ENCODE results near the gene AOAH.

AOAH gene

DNA sequence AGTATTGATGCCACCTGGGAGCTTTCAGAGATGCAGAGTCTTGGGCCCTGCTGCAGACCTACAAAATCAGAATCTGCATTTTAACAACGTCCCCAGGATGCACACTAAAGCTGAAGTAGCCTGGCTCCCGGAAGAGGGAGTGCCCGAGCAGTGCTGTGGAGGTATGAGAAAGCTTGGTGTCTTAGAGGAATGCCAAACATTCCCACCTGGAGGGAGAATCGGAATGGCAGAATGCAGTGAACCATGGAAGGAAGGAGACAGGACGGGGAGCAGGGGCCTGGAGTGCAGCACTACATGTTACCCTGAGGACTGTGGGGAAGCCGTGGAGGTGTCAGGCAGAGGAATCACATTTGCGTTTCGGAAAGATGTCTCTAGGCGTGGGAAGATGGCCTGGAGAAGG, 90.9 kb downstream of the AOAH start:
- no peaks in the 10 kb centered on the region for H3K36me3 ChIP-seq (ENCODE audit: control insufficient read depth, low read length)
- no peaks in the 10 kb centered on the region for H3K4me1 ChIP-seq (ENCODE audit: control insufficient read depth, low read length)
- H3K27ac ChIP-seq (ENCODE audit: low read depth, low read length) = no peak overlapping the region
- no peaks in the 10 kb centered on the region for H3K9me2 ChIP-seq (replicated peaks; ENCODE audit: control insufficient read depth, low read length)
- peaks cover 3% of the 10 kb centered on the region; the same call in 1 of the 2 replicates for H3K27me3 ChIP-seq (ENCODE audit: control insufficient read depth, low read length)
- no peaks in the 10 kb centered on the region for H3K79me2 ChIP-seq (ENCODE audit: control insufficient read depth, low read length)
- no peaks in the 10 kb centered on the region for H3F3A ChIP-seq (ENCODE audit: control insufficient read depth, insufficient read depth)
- H3K4me3 ChIP-seq (ENCODE audit: low read length) = no peak overlapping the region
- TF ChIP-seq EZH2phosphoT487 (IDR thresholded peaks at IDR 0.05; ENCODE audit: borderline replicate concordance, low read length) = no peak
- TF ChIP-seq, protein P1, sequence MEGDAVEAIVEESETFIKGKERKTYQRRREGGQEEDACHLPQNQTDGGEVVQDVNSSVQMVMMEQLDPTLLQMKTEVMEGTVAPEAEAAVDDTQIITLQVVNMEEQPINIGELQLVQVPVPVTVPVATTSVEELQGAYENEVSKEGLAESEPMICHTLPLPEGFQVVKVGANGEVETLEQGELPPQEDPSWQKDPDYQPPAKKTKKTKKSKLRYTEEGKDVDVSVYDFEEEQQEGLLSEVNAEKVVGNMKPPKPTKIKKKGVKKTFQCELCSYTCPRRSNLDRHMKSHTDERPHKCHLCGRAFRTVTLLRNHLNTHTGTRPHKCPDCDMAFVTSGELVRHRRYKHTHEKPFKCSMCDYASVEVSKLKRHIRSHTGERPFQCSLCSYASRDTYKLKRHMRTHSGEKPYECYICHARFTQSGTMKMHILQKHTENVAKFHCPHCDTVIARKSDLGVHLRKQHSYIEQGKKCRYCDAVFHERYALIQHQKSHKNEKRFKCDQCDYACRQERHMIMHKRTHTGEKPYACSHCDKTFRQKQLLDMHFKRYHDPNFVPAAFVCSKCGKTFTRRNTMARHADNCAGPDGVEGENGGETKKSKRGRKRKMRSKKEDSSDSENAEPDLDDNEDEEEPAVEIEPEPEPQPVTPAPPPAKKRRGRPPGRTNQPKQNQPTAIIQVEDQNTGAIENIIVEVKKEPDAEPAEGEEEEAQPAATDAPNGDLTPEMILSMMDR (IDR thresholded peaks at IDR 0.05; ENCODE audit: low read depth, low read length, poor library complexity, severe bottlenecking) = no peak
- H3K9me3 ChIP-seq (ENCODE audit: control insufficient read depth, insufficient read depth, low read length) = no peaks in the 10 kb centered on the region
- H4K20me1 ChIP-seq (ENCODE audit: control insufficient read depth, insufficient read depth, low read depth, low read length) = no peaks in the 10 kb centered on the region
- H3K4me2 ChIP-seq (ENCODE audit: low read length) = no peak overlapping the region

- Histone ChIP-seq H3K79me2 (ENCODE audit: control insufficient read depth, low read length) (no peaks in the 10 kb centered on the region), H3K4me1 (ENCODE audit: control insufficient read depth, low read length) (no peaks in the 10 kb centered on the region), H4K20me1 (ENCODE audit: control insufficient read depth, insufficient read depth, low read depth, low read length) (no peaks in the 10 kb centered on the region), H3K9me2 (replicated peaks; ENCODE audit: control insufficient read depth, low read length) (no peaks in the 10 kb centered on the region), H3K9me3 (ENCODE audit: control insufficient read depth, insufficient read depth, low read length) (no peaks in the 10 kb centered on the region), H3K27ac (ENCODE audit: low read depth, low read length) (no peak overlapping the region), H3K4me3 (ENCODE audit: low read length) (no peak overlapping the region), H3K27me3 (ENCODE audit: control insufficient read depth, low read length) (peaks cover 5% of the 10 kb centered on the region; the same call in 1 of the 2 replicates), H3F3A (ENCODE audit: control insufficient read depth, insufficient read depth) (no peaks in the 10 kb centered on the region), H3K4me2 (ENCODE audit: low read length) (no peak overlapping the region), H3K36me3 (ENCODE audit: control insufficient read depth, low read length) (no peaks in the 10 kb centered on the region)
- TF ChIP-seq EZH2phosphoT487 (IDR thresholded peaks at IDR 0.05; ENCODE audit: borderline replicate concordance, low read length) = no peak
- TF ChIP-seq, protein P1 (IDR thresholded peaks at IDR 0.05; ENCODE audit: low read depth, low read length, poor library complexity, severe bottlenecking) = no peak
These were observed 94.1 kb downstream of the AOAH start for GRCh38 chr7:36630112-36630650.

DNA sequence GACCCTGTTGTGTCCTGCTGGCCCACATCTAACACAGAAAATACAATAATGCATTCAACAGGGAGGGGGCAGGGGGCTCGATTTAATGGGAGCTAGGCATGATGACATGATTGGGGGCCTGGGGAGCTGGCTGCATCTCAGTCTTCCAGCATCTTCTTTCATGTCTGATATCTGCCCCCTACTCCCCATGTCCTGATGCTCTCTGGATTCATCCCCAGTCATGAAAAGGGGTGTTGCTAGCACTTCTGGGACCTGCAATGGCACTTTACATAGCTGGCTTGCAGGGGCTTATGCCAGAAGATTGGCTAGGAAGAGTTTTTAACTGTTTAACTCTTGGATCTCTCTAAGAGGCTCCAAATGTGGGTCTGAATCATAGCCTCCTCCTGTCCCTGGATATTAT, 94.9 kb downstream of the AOAH start:
- peaks cover 5% of the 10 kb centered on the region; the same call in 1 of the 2 replicates for H3K27me3 ChIP-seq (ENCODE audit: control insufficient read depth, low read length)
- TF ChIP-seq, protein P1 (IDR thresholded peaks at IDR 0.05; ENCODE audit: low read depth, low read length, poor library complexity, severe bottlenecking) = no peak
- no peak for TF ChIP-seq EZH2phosphoT487 (IDR thresholded peaks at IDR 0.05; ENCODE audit: borderline replicate concordance, low read length)
- H3K36me3 ChIP-seq (ENCODE audit: control insufficient read depth, low read length) = no peaks in the 10 kb centered on the region
- no peaks in the 10 kb centered on the region for H3K9me2 ChIP-seq (replicated peaks; ENCODE audit: control insufficient read depth, low read length)
- no peaks in the 10 kb centered on the region for H3F3A ChIP-seq (ENCODE audit: control insufficient read depth, insufficient read depth)
- H3K9me3 ChIP-seq (ENCODE audit: control insufficient read depth, insufficient read depth, low read length) = no peaks in the 10 kb centered on the region
- H3K4me1 ChIP-seq (ENCODE audit: control insufficient read depth, low read length) = no peaks in the 10 kb centered on the region
- H4K20me1 ChIP-seq (ENCODE audit: control insufficient read depth, insufficient read depth, low read depth, low read length) = no peaks in the 10 kb centered on the region
- no peak overlapping the region for H3K4me2 ChIP-seq (ENCODE audit: low read length)
- no peaks in the 10 kb centered on the region for H3K79me2 ChIP-seq (ENCODE audit: control insufficient read depth, low read length)
- no peak overlapping the region for H3K4me3 ChIP-seq (ENCODE audit: low read length)
- H3K27ac ChIP-seq (ENCODE audit: low read depth, low read length) = no peak overlapping the region

All from DOHH2 (cell line).